ENCODE data around the gene TMEM266.

Gene TMEM266

DNA sequence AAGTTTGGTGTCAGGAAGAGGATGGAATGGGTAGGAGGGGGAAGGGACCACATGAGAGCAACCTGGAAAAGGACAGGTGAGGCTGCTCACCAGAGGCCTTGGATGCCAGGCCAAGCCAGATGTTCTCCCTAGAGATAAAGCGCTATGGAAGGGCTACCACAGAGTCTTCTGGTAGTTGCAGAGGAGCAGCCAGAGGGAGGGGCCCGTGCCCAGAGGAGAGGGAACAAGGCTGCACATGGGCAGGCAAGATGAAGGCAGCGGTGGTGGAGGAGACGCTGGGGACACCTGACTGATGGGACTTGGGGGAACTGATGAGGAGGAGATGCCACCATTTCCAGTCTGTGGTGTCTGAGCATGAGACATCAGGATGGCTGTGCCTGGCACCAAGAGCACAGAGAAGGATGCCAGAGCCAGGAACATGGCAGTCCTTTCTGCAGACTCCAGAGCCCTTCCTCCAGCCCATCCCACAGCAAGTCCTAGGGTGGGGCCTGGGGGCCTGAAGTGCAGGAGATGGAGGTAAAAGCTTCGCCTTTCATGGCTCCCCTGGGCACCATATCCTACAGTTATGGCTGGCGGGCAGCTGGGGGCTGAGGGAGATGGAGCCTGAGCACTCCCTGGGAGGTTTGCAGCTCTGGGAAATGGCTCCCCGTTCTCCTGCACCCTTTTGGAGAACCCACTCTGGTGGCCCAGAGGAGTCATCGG, 148.4 kb downstream of the TMEM266 start:
- no peak for TF ChIP-seq EZH2phosphoT487 (IDR thresholded peaks at IDR 0.05; ENCODE audit: borderline replicate concordance)
- TF ChIP-seq, protein P1, sequence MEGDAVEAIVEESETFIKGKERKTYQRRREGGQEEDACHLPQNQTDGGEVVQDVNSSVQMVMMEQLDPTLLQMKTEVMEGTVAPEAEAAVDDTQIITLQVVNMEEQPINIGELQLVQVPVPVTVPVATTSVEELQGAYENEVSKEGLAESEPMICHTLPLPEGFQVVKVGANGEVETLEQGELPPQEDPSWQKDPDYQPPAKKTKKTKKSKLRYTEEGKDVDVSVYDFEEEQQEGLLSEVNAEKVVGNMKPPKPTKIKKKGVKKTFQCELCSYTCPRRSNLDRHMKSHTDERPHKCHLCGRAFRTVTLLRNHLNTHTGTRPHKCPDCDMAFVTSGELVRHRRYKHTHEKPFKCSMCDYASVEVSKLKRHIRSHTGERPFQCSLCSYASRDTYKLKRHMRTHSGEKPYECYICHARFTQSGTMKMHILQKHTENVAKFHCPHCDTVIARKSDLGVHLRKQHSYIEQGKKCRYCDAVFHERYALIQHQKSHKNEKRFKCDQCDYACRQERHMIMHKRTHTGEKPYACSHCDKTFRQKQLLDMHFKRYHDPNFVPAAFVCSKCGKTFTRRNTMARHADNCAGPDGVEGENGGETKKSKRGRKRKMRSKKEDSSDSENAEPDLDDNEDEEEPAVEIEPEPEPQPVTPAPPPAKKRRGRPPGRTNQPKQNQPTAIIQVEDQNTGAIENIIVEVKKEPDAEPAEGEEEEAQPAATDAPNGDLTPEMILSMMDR (conservative IDR thresholded peaks at IDR 0.05; ENCODE audit: low read length) = no peak
- no peaks in the 10 kb centered on the region for H3K27me3 ChIP-seq (ENCODE audit: insufficient read depth, low read length, poor library complexity, severe bottlenecking)

DNA sequence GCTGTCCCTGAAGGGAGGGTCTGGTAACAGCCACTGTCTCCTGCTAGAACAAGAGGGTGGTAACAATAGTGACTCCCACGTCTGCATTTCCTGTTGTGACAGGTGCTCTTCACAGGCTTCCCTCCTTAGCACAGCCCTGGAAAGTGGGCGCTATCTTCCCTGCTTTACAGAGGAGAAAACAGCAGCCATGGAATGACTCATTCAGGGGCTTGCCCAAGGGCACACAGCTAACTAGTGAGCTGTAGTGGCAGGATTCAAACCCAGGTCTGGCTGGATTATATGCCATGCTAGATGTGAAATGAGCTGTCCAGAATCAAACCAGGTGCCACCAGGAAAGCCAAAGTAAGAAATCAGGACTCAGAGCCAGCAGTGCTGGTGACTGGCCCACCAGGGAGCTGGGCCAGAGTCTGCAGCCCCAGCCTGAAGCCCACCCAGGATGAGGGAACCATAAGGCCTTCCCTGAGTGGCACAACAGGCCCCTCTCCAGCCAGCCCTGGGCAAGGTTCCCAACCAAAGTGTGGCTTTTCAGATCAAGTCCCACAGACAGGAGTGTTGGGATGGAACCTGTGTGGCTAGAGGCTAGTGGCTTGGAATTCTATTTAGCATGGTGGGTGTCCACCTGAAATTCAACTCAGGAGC, 149.1 kb downstream of the TMEM266 start:
- no peaks in the 10 kb centered on the region for H3K4me1 ChIP-seq (ENCODE audit: insufficient read depth, low read length, poor library complexity, severe bottlenecking)
- H3K36me3 ChIP-seq (ENCODE audit: insufficient read depth, low read length) = peaks cover 46% of the 10 kb centered on the region; the same call in 1 of the 2 replicates
- no peak overlapping the region for H3K4me3 ChIP-seq (ENCODE audit: low read length, poor library complexity, severe bottlenecking)
- H3K9me2 ChIP-seq (replicated peaks; ENCODE audit: low read depth, low read length) = no peaks in the 10 kb centered on the region
- H3K79me2 ChIP-seq (ENCODE audit: insufficient read depth, low read length) = no peaks in the 10 kb centered on the region
- H3K9ac ChIP-seq (ENCODE audit: low read depth, low read length, poor library complexity, severe bottlenecking) = no peak overlapping the region
- H3F3A ChIP-seq (ENCODE audit: low read depth) = no peaks in the 10 kb centered on the region
- TF ChIP-seq, protein P1 (conservative IDR thresholded peaks at IDR 0.05; ENCODE audit: low read length) = no peak
- TF ChIP-seq EZH2phosphoT487 (IDR thresholded peaks at IDR 0.05; ENCODE audit: borderline replicate concordance) = no peak
- H3K27me3 ChIP-seq (ENCODE audit: insufficient read depth, low read length, poor library complexity, severe bottlenecking) = no peaks in the 10 kb centered on the region
- H3K4me2 ChIP-seq (ENCODE audit: low read depth, low read length, poor library complexity, severe bottlenecking) = no peak overlapping the region
- no peaks in the 10 kb centered on the region for H4K20me1 ChIP-seq (ENCODE audit: insufficient read depth, low read length, poor library complexity, severe bottlenecking)
- no peak overlapping the region for H2AFZ ChIP-seq (ENCODE audit: low read length)
- H3K9me3 ChIP-seq (ENCODE audit: insufficient read depth, low read depth, low read length) = no peaks in the 10 kb centered on the region

More for the DNA sequence above, 148.4 kb downstream of the TMEM266 start:
- Histone ChIP-seq H3K9me3 (ENCODE audit: insufficient read depth, low read depth, low read length) (no peaks in the 10 kb centered on the region), H3K36me3 (ENCODE audit: insufficient read depth, low read length) (peaks cover 39% of the 10 kb centered on the region; the same call in 1 of the 2 replicates), H3K4me3 (ENCODE audit: low read length, poor library complexity, severe bottlenecking) (no peak overlapping the region), H3K79me2 (ENCODE audit: insufficient read depth, low read length) (no peaks in the 10 kb centered on the region), H3K4me2 (ENCODE audit: low read depth, low read length, poor library complexity, severe bottlenecking) (no peak overlapping the region), H3F3A (ENCODE audit: low read depth) (no peaks in the 10 kb centered on the region), H4K20me1 (ENCODE audit: insufficient read depth, low read length, poor library complexity, severe bottlenecking) (no peaks in the 10 kb centered on the region), H3K9me2 (replicated peaks; ENCODE audit: low read depth, low read length) (no peaks in the 10 kb centered on the region), H2AFZ (ENCODE audit: low read length) (no peak overlapping the region), H3K4me1 (ENCODE audit: insufficient read depth, low read length, poor library complexity, severe bottlenecking) (no peaks in the 10 kb centered on the region), H3K9ac (ENCODE audit: low read depth, low read length, poor library complexity, severe bottlenecking) (no peak overlapping the region)

DNA sequence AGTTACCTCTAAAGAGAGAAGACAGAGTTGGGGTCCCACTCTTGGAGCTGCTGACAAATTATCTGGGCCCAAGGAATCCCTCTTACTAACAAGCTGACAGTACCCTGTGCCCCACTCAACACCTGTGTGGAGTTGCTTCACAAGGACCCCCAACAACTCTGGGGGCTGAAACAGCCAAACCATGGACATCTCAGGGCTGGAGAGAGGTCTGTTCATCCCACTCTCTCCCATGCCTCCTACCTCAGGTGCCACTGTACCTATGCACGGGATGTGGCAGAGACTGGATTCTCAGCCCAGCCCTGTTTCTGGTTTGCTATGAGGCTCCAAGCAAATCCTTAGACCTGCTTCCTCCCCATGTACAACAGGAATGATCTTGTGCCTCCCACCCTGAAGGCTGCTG, 149.7 kb downstream of the TMEM266 start:
- Histone ChIP-seq H3K4me3 (ENCODE audit: low read length, poor library complexity, severe bottlenecking) (no peak overlapping the region), H3K79me2 (ENCODE audit: insufficient read depth, low read length) (no peaks in the 10 kb centered on the region), H3K27me3 (ENCODE audit: insufficient read depth, low read length, poor library complexity, severe bottlenecking) (no peaks in the 10 kb centered on the region), H3K4me2 (ENCODE audit: low read depth, low read length, poor library complexity, severe bottlenecking) (no peak overlapping the region), H3F3A (ENCODE audit: low read depth) (no peaks in the 10 kb centered on the region), H3K9ac (ENCODE audit: low read depth, low read length, poor library complexity, severe bottlenecking) (no peak overlapping the region), H3K9me2 (replicated peaks; ENCODE audit: low read depth, low read length) (no peaks in the 10 kb centered on the region), H3K9me3 (ENCODE audit: insufficient read depth, low read depth, low read length) (no peaks in the 10 kb centered on the region), H4K20me1 (ENCODE audit: insufficient read depth, low read length, poor library complexity, severe bottlenecking) (no peaks in the 10 kb centered on the region), H3K36me3 (ENCODE audit: insufficient read depth, low read length) (peaks cover 52% of the 10 kb centered on the region; the same call in 1 of the 2 replicates), H2AFZ (ENCODE audit: low read length) (no peak overlapping the region), H3K4me1 (ENCODE audit: insufficient read depth, low read length, poor library complexity, severe bottlenecking) (no peaks in the 10 kb centered on the region)
- TF ChIP-seq EZH2phosphoT487 (IDR thresholded peaks at IDR 0.05; ENCODE audit: borderline replicate concordance) = no peak
- TF ChIP-seq, protein P1 (conservative IDR thresholded peaks at IDR 0.05; ENCODE audit: low read length) = no peak
